Endothelial cell (in vitro differentiated cells): ENCODE data around the gene HCN4. TPM values are rescaled to one million over a fixed set of nuclear protein-coding genes. Genes with fewer than 3 reads are reported as not detected.

Experiments
- DNase-seq: peaks from one replicate; pipeline ENCODE4 v3.0.0; 2021; ENCODE audit warnings: low spot score
- H3K27ac Mint-ChIP-seq: one replicate; pipeline ENCODE4 v1.8.0; 2021; ENCODE audit warnings: mixed read lengths, inconsistent platforms; ENCODE audit not compliant: unreplicated experiment
- H3K27me3 Mint-ChIP-seq: one replicate; pipeline ENCODE4 v1.8.0; 2021; ENCODE audit warnings: mild to moderate bottlenecking, moderate library complexity, mixed read lengths, inconsistent platforms; ENCODE audit not compliant: unreplicated experiment
- H3K36me3 Mint-ChIP-seq: one replicate; pipeline ENCODE4 v1.8.0; 2021; ENCODE audit warnings: mild to moderate bottlenecking, low read depth, mixed read lengths, inconsistent platforms; ENCODE audit not compliant: unreplicated experiment
- H3K4me1 Mint-ChIP-seq: one replicate; pipeline ENCODE4 v1.8.0; 2021; ENCODE audit warnings: mild to moderate bottlenecking, mixed read lengths, inconsistent platforms; ENCODE audit not compliant: unreplicated experiment
- H3K4me3 Mint-ChIP-seq: one replicate; pipeline ENCODE4 v1.8.0; 2021; ENCODE audit warnings: mild to moderate bottlenecking, mixed read lengths, inconsistent platforms; ENCODE audit not compliant: unreplicated experiment
- H3K9me3 Mint-ChIP-seq: one replicate; pipeline ENCODE4 v1.8.0; 2021; ENCODE audit warnings: mixed read lengths, inconsistent platforms; ENCODE audit not compliant: unreplicated experiment
- total RNA-seq: library from RNA; stranded (reverse); fragmentation: NEBNext Ultra II Directional; extraction: Animal tissue kit (Norgen Biotek cat#: 25700); gene quantifications from one replicate; pipeline ENCODE4 v1.2.1, GENCODE V29; 2021; ENCODE audit not compliant: unreplicated experiment
- TF ChIP-seq, protein P1 (sequence below): fragments of 200-600 bp; sonication (generic); IDR thresholded peaks from one replicate; pipeline ENCODE4 v1.5.0; 2021; ENCODE audit warnings: antibody characterized with exemption; ENCODE audit not compliant: unreplicated experiment

HCN4 gene
- total RNA-seq, 1 donor from 2014 or later: 0.54 TPM

DNA sequence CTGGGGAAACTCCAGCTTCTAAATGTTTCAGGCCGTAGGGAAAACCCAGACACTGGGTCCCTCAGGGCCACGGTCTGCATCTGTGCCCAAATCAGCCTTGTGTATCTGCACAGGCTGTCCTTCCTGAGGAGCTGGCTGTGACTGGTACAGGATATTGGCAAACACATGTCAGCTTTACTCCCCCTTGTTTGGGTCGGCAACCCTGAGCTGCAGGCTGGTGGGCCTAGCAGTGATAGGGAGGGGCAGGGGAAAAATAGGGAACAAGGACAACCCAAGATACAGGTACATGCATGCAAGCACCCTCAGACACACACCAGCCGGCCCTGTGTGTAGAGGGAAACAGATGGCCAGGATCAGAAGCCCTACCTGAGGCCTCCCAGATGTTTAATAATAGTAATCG, 28.7 kb upstream of the HCN4 start:
- Mint-ChIP-seq H3K36me3 (no peaks in the 10 kb centered on the region), H3K4me3 (no peak overlapping the region), H3K27ac (no peak overlapping the region), H3K4me1 (peaks cover 7% of the 10 kb centered on the region), H3K9me3 (no peaks in the 10 kb centered on the region), H3K27me3 (peaks cover 2% of the 10 kb centered on the region)
- no peak for DNase-seq
- TF ChIP-seq, protein P1, sequence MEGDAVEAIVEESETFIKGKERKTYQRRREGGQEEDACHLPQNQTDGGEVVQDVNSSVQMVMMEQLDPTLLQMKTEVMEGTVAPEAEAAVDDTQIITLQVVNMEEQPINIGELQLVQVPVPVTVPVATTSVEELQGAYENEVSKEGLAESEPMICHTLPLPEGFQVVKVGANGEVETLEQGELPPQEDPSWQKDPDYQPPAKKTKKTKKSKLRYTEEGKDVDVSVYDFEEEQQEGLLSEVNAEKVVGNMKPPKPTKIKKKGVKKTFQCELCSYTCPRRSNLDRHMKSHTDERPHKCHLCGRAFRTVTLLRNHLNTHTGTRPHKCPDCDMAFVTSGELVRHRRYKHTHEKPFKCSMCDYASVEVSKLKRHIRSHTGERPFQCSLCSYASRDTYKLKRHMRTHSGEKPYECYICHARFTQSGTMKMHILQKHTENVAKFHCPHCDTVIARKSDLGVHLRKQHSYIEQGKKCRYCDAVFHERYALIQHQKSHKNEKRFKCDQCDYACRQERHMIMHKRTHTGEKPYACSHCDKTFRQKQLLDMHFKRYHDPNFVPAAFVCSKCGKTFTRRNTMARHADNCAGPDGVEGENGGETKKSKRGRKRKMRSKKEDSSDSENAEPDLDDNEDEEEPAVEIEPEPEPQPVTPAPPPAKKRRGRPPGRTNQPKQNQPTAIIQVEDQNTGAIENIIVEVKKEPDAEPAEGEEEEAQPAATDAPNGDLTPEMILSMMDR: no peak

DNA sequence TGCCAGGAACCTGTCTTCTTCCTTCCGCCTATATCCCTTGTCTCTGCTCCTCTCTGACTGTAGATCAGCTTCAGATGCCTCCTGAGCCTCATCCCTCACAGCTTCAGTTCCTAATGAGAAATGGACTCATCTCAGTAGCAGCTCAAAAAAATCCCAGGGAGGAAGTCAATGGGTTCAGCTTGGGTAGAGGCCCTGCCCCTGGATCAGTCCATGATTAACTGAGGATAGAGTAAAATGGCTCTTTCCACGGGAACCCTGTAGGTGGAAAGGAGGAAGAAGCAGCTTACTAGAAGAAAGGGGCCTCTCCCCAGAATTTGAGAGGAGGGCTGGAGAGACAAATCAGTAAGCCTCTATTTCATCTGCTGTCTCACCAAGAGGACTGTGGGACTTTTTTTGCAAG, 26.9 kb upstream of the HCN4 start:
- TF ChIP-seq, protein P1: no peak
- Mint-ChIP-seq H3K4me1 (peaks cover 7% of the 10 kb centered on the region), H3K27me3 (peaks cover 7% of the 10 kb centered on the region), H3K36me3 (no peaks in the 10 kb centered on the region), H3K4me3 (no peak overlapping the region), H3K9me3 (no peaks in the 10 kb centered on the region), H3K27ac (no peak overlapping the region)
- no peak for DNase-seq

DNA sequence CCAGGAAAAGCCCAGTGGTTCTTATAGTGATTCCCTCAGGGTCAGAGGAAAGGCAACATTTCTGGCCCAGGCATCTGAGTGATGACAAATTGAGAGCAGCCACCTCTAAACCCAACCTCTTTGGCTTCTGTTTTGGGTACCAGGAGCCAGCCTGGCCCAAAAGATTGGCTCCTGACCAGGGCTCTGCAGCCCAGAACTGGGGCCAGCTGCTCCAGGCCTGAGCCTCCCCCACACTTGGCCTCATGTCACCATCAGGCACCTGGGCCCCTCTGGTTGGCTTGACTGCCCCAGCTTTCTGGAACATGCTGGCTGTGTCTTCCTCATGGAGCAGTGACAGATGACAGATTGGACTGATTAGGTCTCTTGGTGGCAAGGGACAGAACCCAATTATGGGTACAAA, 26.0 kb upstream of the HCN4 start:
- peaks cover 7% of the 10 kb centered on the region for H3K4me1 Mint-ChIP-seq
- no peak for DNase-seq
- no peak overlapping the region for H3K4me3 Mint-ChIP-seq
- TF ChIP-seq, protein P1: no peak
- H3K9me3 Mint-ChIP-seq: no peaks in the 10 kb centered on the region
- peaks cover 7% of the 10 kb centered on the region for H3K27me3 Mint-ChIP-seq
- no peaks in the 10 kb centered on the region for H3K36me3 Mint-ChIP-seq
- no peak overlapping the region for H3K27ac Mint-ChIP-seq

DNA sequence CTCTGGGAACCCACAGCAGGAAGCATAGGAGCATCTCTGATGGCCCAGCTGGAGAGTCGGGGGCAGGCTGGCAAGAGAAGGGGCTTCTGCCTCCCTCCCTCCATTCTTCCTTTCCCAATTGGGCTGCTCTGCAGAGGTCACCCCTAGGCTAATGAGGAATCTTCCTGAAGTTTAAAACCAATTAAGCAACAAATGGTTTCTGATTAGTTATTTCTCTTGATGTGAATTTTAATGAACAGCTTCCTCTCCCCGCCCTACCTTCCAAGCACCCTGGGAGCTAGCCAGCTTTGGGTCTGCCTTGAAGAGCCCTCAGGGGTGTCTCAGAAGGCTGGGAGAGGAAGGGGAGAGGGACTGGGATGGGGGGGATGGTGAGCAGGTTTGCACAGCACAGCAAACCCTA, 24.6 kb upstream of the HCN4 start:
- no peak for DNase-seq
- TF ChIP-seq, protein P1: no peak
- H3K4me1 Mint-ChIP-seq: peaks cover 7% of the 10 kb centered on the region

DNA sequence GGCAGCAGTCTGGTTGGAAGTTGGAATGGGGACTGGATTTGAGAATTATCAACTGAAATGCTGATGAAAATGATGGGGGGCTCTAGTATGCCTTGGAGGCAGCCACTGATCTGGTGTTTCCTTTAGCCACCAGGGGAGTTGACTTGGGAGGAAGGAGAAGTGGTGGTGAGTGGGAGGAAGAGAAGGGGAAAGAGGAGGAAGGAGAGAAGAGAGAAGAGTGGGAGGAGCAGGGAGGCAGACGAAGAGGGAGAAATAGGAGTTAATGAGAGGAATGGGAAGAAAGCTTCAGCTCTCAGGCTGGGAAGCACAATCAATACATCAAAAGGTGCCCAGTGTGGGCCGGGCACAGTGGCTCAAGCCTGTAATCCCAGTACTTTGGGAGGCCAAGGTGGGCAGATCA, 23.3 kb upstream of the HCN4 start:
- Mint-ChIP-seq H3K36me3 (no peaks in the 10 kb centered on the region), H3K9me3 (no peaks in the 10 kb centered on the region), H3K4me1 (peaks cover 12% of the 10 kb centered on the region), H3K4me3 (no peak overlapping the region), H3K27me3 (peaks cover 7% of the 10 kb centered on the region), H3K27ac (no peak overlapping the region)
- TF ChIP-seq, protein P1: no peak
- no peak for DNase-seq

More for the DNA sequence above, 24.6 kb upstream of the HCN4 start:
- Mint-ChIP-seq H3K27me3 (peaks cover 7% of the 10 kb centered on the region), H3K4me3 (no peak overlapping the region), H3K27ac (no peak overlapping the region), H3K36me3 (no peaks in the 10 kb centered on the region), H3K9me3 (no peaks in the 10 kb centered on the region)
